ENCODE data around the gene CDR2L.
"Not testable (repeated sequence)": the region's sequence is repeated elsewhere in the genome, so short reads cannot be mapped to it uniquely, and the experiment has no call there.

The CDR2L gene

DNA sequence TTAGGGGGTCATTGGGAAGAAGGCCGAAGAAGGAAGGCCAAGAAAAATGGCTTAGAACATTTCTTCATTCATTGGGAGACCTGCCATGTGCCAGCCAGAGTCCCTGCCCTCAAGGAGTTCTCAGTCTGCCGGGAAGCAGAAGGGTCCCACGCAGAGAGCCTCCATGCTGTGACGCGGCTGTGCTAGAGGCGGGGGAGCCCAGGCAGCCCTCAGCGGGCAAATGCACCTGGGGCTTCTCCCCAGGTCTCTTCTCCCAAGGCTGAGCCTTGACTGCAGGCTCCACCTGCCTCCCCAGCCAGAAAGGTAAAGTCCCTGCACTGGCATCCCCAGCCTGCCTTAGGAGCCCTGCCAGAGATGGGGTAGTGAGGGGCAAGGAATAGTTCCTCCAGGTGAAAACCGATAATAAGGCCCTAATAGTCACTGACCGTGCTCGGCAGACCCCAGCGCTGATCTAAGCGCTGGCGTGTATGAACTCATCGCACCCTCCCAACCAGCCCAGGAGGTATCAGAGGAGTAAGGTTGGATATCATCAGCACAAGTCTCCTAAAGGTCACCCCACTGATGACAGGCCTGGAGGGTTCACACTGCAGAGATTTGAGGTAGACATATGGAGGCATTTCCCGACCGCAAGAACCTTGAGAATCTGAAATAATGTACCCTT lies 6.0 kb upstream of the CDR2L start:
- DNase-seq (ENCODE audit: low read depth in 2 of 2) = no peak

DNA sequence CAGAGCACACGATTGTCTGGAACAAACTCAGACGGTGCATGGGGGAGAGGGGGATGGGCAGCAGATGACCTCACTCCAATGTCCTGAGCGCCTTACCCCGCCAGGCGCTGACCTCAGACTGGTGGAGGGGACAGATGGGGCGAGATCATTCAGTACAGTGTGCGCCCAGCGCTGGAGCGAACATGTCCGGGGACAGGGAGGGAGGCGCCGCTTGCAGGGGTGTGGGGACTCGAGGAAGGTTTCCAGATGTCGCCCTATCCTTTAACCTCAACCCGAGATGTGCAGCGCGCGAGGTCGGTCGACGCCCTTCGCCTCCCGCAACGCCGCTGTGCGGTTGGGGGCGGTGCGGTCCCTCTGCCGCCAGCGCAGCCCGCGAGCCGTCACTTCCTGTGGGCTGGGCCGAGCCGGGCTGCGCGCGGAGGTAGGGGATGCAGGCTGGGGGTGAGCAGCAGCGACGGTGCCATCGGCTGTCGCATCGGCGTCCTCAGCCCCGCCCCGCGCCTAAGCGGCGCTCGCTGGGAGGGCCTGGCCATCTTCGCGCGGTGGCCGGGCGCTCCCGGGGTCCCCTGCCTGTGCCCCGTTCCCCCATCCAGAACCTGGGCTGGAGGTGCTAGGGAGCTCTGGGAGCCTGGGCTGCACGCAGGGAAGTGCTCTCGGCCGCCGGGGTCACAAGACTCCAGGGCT lies 5.3 kb upstream of the CDR2L start:
- DNase-seq (ENCODE audit: low read depth in 2 of 2) = peak; percentile 58 to 71

DNA sequence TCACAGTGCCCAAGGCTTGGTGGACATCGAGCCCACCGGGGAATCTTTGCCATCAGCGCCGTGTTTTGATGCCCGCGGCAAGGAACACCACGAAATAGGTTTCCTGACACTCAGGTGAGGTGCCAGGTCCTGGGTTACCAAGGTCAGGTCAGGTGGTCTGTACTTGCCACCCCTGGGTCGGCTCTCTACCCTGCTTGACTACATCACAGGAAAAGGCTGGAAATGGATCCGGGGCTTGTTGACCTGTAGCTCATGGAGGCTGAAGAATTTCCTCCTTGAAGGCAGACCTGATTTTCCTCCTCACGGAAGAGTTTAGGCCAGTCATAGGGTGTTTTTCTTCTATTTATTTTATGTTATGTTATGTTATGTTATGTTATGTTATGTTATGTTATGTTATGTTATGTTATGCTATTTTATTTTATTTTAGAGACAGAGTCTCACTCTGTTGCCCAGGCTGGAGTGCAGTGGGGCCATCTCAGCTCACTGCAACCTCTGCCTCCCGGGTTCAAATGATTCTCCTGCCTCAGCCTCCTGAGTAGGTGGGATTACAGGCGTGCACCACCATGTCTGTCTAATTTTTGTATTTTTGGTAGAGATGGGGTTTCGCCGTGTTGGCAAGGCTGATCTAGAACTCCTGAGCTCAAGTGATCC lies 4.6 kb upstream of the CDR2L start:
- DNase-seq (ENCODE audit: low read depth in 2 of 2) = not testable (repeated sequence)

DNA sequence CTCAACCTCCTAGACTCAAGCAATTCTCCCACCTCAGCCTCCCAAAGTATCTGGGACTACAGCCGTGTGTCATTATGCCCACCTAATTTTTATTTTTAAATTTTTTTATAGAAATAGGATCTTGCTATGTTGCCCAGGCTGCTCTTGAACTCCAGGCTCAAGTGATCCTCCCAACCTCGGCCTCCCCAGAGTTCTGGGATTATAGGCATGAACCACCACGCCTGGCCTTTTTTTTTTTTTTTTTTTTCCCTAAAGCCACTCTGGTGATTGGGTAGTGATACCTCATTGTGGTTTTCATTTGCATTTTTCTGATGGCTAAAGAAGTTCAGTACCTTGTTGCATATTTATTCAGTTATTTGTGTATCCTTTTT lies 1.2 kb upstream of the CDR2L start:
- no peak for DNase-seq (ENCODE audit: low read depth in 2 of 2)

DNA sequence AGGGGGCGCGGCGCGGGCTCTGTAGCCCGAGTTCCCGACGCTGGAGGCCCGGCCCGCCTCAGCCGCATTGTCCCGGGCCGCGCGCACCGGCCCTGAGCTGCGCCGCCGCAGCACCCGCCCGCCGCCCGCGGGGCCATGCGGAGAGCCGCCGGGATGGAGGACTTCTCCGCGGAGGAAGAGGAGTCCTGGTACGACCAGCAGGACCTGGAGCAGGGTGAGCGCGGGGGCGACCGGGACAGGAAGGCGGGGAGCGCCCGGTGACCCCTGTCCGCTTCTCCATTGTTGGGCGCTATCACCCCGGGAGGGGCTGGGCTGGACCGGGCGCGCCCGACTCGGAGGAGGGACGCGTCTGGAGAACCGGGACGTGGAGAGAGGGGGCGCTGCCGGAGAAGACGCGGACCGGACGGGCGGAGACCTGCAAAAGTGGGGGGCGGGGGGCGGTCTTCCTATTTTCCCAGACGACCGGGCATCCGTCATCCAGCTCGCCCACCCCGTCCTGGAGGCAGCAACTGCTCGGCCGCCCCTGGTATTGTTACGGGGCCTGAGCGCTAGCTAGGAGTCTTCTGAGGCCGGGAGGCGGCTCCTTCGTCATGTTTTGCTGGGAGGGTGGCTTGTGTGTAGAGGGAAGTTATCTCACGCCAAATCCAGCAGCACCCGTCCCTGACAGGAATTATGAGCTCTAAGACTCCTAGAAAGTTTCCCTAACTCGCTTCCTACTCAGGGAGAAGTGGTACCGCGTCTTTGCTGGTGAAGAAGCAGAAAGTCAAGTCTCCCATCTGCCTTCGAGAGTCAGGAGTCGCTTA lies 678 bp downstream of the CDR2L start:
- peak in 1 of 2 donors; percentile 17 for DNase-seq (ENCODE audit: low read depth in 2 of 2)

DNA sequence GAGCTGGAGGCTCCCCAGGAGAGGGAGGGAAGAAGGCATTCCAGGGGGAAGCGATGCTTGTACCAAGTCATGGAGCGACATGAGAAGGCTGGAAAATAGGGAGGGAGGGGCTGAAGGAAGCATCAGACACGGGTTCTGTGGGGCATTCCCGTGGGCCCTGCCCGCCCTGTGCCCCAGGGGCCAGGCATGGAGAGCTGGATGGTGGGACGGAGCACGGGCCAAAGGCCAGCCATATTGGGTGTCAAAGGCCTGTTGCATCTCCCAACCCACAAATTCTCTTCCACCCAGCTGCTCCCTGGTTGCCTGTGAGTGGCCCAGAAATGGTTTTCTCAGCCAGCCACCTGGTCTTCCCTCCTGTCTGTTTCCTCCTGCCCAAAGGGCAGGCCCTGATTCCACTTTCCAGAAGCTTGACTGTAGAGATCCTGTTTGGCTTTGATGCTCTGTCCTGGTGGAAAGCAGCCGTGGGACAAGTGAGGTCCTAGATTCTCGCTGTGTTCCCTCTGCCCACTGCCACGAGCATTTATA lies 3.2 kb downstream of the CDR2L start:
- no peak for DNase-seq (ENCODE audit: low read depth in 2 of 2)

DNA sequence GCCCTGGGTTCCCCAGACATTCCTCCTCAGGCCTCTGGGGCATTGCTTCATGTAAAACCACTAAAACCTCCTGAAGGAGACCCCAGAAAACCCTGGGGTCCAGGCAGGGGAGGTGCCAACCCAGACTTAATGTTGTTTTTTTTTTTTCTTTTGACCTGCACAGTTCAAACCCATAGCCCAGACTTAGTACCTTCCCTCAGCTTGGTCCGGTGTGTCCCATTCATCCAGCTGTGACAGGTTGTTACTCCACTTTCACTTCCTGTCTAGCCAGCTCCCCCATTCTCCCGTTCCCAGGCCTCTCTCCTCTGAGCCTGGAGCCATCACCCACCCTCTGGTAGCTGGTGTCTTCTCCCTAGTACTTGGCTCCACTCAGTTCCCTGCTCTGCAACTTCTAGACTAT lies 4.8 kb downstream of the CDR2L start:
- no peak for DNase-seq (ENCODE audit: low read depth in 2 of 2)

DNA sequence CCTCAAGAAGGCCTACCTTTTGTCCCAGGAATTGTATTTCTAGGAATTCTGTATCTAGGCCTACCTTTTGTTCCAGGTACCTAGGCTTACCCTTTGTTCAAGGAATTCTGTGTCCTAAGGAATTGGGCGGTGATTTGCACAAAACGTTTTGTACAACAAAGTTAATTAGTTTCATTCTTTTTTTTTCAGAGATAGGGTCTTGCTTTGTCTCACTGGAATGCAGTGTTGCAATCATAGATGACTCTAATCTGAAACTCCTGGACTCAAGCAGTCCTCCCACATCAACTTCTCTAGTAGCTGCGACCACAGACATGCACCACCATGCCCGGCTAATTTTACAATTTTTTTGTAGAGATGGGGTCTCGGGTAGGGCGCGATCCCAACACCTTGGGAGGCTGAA lies 7.0 kb downstream of the CDR2L start:
- DNase-seq (ENCODE audit: low read depth in 2 of 2) = no peak

DNA sequence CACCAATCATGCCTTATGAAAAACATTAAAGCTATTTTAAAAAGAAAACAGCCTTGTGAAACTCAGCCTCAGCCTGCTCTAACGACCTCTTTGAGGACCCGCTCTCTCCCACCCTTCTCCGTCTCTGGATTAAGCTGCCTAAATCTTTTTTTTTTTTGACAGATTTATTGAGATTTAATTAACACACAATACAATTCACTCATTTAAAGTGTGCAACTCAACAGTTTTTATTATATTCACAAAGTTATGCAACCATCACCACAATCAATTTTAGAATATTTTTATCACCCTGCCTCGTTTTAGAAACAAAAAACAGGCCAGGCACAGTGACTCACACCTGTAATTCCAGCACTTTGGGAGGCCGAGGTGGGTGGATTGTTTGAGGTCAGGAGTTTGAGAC lies 8.4 kb downstream of the CDR2L start:
- no peak for DNase-seq (ENCODE audit: low read depth in 2 of 2)

DNA sequence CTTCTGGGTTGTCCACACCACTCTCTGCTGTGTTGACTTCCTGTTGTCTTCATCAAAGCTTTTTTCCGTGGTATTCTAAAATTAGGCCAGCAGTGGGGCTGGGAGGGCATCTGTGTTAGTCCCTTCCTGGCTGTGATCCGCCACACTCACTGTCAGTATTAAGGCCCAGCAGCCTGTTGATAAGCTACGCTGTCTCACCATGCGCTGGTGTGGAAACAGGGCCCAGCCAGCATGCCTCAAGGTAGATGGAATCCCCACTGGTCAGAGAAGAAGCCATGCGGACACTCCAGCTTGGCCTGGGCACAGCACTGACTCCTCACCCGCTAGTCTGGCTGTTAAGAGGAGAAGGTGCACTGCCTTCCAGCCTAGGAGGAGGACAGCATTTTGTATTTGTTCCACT lies 11.4 kb downstream of the CDR2L start:
- DNase-seq (ENCODE audit: low read depth in 2 of 2) = no peak

DNA sequence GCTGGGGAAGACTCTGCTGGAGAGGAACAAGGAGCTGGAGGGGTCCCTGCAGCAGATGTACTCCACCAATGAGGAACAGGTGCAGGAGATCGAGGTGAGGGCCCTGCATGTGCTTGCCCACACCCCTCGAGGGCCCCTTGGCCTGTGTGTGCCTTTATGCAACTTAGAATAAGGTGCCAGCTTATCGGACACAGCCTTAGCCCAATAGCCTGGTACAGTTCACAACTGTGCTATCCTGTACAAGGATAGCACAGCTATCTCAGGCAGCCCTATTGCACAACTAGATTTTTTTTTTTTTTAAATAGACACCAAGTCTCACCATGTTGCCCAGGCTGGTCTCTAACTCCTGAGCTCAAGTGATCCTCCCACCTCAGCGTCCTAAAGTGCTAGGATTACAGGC lies 12.1 kb downstream of the CDR2L start:
- DNase-seq (ENCODE audit: low read depth in 2 of 2) = no peak

DNA sequence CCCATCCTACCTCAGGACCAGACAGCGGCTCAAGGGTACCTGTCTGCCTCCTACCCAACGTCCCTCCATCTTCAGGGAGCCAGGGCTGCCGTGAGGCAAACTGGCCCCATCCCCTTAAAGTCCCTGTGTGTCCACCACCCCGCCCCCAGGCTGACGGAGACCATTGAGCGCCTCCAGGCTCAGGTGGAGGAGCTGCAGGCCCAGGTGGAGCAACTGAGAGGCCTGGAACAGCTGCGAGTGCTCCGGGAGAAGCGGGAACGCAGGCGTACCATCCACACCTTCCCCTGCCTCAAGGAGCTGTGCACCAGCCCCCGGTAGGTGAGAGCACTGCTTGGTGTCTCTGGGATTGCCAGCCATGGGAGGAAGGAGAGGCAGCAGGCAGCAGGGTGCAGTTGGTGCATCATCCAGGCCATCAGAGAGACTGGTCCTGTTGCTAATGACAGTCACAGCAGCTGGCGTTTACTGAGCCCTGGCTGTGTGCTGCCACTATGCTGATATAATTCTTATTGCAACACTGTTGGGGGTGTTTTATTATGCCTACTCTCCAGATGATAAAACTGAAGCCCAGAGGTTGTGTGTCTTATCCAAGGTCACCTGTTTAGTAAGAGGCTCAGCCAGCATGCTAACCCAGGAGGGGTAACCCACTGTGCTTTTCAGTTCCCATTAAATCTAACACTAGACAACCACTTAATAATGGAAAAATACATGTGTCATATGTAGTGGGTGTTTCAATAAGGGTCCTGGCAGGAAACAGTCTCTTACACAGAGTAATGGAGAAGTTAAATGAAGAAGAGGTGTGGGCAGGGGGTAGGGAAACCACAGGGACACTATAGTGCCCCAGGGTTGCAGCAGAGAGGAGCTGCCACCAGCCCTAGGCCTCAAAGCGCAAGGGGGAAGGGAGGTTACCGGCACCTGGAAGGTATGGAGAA lies 14.7 kb downstream of the CDR2L start:
- no peak for DNase-seq (ENCODE audit: low read depth in 2 of 2)

DNA sequence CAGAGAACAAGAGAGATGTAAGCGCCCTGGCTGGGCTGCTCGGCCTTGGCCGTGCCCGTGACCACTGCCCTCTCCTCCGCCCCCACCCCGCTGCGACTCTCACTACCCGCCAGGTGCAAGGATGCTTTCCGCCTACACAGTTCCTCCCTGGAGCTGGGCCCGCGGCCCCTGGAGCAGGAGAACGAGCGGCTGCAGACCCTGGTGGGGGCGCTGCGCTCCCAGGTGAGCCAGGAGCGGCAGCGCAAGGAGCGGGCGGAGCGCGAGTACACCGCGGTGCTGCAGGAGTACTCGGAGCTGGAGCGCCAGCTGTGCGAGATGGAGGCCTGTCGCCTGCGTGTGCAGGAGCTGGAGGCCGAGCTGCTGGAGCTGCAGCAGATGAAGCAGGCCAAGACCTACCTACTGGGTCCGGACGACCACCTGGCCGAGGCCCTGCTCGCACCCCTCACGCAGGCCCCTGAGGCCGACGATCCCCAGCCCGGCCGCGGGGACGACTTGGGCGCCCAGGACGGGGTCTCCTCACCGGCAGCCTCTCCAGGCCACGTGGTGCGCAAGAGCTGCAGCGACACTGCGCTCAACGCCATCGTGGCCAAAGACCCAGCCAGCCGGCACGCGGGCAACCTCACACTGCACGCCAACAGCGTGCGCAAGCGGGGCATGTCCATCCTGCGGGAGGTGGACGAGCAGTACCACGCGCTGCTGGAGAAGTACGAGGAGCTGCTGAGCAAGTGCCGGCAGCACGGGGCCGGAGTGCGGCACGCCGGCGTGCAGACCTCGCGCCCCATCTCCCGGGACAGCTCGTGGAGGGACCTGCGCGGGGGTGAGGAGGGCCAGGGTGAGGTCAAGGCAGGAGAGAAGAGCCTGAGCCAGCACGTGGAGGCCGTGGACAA lies 15.9 kb downstream of the CDR2L start:
- no peak for DNase-seq (ENCODE audit: low read depth in 2 of 2)

DNA sequence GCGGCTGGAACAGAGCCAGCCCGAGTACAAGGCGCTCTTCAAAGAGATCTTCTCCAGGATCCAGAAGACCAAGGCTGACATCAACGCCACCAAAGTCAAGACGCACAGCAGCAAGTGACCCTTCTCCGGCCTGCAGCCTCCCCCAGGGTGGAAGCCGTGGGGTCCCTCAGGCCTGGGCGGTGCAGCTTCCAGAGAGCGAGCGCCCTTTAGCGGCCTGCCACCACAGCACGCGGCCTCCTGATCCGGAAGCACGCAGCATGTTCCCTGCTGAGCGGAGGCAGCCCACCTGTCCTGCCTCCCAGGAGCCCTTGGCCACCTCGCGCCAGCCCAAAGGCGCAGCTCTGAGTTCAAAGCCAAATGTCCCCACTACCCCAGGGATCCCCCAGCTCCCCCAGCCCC lies 16.5 kb downstream of the CDR2L start:
- no peak for DNase-seq (ENCODE audit: low read depth in 2 of 2)

DNA sequence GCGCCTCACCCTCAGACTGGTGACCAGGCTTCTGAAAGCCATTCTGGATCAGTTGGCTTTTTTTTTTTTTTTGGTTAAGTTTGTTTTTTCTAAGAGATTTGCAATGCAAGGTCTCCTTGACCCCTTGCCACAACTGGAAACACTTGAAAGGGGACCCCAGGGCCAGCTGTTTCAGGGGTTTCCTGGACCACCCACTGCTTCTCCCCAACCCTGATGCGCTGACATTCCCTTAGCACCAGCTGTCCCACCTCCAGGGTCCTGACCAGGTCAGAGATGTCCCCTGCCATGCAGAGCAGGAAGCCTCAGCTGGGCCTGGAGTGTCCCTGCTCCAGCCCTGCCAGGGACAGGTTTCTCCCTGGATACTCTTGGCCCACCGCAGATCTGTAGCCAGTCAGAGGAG lies 16.9 kb downstream of the CDR2L start:
- DNase-seq (ENCODE audit: low read depth in 2 of 2) = no peak

DNA sequence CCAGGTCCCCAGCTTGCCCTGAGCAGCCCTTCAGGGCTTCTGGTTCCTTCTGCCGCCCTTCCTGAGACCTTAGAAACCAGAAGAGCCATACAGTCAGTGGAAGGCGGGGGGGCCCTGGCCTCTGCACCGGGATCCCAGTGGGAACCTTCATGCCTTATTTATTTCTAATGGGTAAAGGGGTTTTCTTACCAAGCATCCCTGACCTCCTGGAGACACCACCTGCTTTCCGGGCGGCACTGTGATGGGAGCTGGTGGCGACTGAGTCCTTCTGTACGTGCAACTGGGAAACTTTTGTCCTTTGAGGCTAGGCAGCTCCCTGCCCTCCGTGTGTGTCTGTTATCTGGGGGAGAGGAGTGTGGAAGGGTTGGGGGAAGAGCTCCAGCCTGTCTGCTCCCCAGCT lies 17.9 kb downstream of the CDR2L start:
- no peak for DNase-seq (ENCODE audit: low read depth in 2 of 2)

DNA sequence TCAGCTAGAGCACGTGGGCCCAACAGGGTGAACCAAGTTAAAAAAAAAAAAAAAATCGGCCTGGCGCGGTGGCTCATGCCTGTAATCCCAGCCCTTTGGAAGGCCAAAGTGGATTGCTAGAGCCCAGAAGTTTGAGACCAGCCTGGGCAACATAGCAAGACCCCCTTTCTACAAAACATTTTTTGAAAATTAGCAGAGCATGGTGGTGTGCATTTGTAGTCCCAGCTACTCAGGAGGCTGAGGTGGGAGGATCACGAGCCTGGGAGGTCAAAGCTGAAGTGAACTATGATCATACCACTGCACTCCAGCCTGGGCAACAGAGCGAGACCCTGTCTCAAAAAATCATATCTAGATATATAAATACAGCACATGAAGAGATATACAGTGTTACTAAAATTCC lies 18.7 kb downstream of the CDR2L start:
- DNase-seq (ENCODE audit: low read depth in 2 of 2) = not testable (repeated sequence)

DNA sequence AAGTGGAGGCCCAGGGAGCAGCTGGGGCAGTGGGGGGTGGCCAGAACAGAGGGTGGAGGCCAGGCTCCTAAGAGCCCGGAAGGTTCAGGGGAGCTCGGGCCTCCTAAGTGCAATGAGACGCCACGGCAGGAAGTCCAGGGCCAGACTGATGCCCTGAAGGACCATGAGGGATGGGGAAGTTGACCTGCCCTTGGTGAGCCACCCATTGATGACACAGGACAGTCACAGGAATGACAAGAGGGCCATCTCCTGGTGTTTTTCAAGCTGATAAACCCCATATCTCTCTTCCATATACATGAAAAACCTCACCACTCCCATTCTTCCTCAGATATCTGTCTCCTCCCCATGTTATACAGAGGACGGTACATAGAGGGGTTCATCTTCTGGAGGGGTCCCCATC lies 19.2 kb downstream of the CDR2L start:
- DNase-seq (ENCODE audit: low read depth in 2 of 2) = no peak

DNA sequence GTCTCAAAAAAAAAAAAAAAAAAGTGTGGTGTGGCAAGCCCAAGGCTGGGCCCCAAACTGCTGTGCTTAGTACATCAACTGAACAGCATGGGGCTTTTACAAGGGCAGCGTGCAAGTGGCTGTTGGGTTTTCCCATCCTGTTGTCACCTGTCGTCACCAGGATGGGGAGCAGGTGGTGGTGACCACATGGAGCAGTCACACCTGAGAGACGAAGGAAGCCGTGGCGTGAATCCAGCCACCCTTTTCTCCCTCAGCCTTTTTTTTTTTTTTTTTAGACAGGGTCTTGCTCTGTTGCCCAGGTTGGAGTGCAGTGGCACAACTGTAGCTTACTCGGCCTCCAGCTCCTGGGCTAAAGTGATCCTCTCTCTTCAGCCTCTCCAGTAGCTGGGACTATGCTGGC lies 20.9 kb downstream of the CDR2L start:
- no peak for DNase-seq (ENCODE audit: low read depth in 2 of 2)

DNA sequence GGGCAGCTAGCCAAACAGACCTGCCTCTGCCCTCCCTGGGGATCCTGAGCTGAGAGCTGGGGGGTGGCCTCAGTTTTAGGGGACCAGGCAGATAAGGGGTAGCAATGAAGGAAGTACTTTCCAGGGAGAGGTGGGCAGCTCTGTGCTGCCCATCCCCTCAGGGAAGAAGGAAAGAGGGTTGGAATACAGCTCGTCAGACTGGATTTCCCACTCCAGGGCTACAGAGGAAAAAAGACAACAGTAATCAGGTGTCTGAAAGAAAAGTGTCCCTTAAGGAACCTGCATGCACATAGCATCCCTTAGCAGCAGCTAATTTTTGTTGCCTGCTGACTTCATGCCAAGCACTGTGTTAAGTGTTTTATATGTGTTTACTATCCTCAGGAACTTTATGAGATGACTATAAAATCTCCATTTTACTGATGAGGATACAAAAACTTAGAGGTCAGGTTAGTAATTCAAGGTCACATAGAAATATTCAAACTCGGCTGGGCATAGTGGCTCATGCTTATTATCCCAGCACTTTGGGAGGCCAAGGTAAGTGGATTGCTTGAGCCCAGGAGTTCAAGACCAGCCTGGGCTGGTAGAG lies 21.8 kb downstream of the CDR2L start:
- DNase-seq (ENCODE audit: low read depth in 2 of 2) = no peak
